GM12864 (cell line): ENCODE results near the gene DPF1.
"Not testable (repeated sequence)": the region's sequence is repeated elsewhere in the genome, so short reads cannot be mapped to it uniquely, and the experiment has no call there.

ENCODE experiments used
- DNase-seq: peaks from one replicate; pipeline ENCODE4 v3.0.0-alpha.2; 2011; ENCODE audit warnings: low read depth
- H3K4me3 ChIP-seq: 2 replicates; pipeline ENCODE4 v1.5.1; 2011; ENCODE audit warnings: mild to moderate bottlenecking, low read depth, low read length, control low read depth
- TF ChIP-seq, protein P1 (sequence below): IDR thresholded peaks from 2 replicates; pipeline ENCODE4 v1.5.1; 2011; ENCODE audit warnings: low read depth, mild to moderate bottlenecking, moderate library complexity, low read length, control low read depth, inconsistent platforms; ENCODE audit errors: missing control alignments

DPF1 gene

DNA sequence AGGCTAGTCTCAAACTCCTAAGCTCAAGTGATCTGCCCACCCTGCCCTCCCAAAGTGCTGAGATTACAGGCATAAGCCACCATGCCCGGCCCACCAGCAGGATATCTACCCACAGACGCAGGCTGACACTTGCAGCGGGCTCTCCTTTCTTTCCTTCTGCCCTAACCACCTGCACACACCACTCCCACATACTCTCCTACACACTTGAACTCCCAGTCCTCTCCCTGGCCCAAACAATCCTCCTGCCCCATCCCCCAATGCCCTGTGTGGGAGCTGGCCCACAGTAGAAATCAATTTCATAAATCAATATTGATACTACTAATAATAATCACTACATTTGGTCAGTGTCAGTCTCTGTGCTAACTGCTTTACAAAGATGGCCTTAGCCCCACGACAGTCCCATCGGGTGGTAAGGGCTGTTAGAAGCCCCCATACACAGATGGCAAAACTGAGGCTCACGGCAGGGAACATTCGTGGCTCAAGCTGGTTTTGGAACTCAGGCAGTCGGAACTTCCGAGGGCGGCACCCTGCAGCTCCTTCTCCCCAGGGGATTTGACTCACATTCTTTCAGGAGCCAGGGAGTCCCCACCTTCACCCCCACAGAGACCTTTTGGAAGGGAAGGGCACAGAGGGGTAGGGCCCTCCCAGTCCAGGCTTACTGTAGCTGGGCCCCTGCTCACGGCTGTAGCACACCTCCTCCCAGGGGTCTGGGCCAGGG is 3.4 kb upstream of the DPF1 start:
- H3K4me3 ChIP-seq, result no peak overlapping the region
- TF ChIP-seq, protein P1, sequence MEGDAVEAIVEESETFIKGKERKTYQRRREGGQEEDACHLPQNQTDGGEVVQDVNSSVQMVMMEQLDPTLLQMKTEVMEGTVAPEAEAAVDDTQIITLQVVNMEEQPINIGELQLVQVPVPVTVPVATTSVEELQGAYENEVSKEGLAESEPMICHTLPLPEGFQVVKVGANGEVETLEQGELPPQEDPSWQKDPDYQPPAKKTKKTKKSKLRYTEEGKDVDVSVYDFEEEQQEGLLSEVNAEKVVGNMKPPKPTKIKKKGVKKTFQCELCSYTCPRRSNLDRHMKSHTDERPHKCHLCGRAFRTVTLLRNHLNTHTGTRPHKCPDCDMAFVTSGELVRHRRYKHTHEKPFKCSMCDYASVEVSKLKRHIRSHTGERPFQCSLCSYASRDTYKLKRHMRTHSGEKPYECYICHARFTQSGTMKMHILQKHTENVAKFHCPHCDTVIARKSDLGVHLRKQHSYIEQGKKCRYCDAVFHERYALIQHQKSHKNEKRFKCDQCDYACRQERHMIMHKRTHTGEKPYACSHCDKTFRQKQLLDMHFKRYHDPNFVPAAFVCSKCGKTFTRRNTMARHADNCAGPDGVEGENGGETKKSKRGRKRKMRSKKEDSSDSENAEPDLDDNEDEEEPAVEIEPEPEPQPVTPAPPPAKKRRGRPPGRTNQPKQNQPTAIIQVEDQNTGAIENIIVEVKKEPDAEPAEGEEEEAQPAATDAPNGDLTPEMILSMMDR, result no peak
- no peak for DNase-seq

DNA sequence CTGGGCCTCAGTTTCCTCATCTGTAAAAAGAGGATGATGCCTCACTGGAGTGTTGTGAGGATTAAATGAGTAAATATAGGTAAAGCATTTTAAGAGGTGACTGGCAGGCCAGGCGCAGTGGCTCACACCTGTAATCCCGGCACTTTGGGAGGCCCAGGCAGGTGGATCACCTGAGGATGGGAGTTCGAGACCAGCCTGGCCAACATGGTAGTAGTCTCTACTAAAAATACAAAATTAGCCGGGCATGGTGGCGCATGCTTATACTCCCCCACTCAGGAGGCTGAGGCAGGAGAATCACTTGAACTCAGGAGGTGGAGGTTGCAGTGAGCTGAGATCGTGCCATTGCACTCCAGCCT is 819 bp upstream of the DPF1 start:
- not testable (repeated sequence) for H3K4me3 ChIP-seq, DNase-seq

DNA sequence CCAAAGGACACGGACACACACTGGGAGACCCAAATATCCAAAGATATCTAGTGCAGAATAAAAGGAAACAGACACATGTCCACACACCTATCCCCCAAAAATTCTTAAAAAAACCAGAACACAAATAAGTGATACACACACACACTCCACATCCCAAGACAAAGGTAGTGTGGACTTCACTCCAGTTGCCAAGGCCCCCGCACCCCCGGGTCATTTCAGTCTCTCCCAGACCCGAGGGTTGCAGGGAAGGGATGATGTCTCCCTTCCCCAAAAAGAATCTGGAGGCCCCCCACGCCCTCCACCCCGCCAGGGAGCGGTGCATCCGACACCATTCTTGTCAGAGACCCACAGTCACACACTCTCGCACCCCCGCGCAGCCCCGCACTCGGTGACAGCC is 407 bp downstream of the DPF1 start:
- H3K4me3 ChIP-seq, result peak overlapping the region; percentile 59
- TF ChIP-seq, protein P1, result no peak
- no peak for DNase-seq

DNA sequence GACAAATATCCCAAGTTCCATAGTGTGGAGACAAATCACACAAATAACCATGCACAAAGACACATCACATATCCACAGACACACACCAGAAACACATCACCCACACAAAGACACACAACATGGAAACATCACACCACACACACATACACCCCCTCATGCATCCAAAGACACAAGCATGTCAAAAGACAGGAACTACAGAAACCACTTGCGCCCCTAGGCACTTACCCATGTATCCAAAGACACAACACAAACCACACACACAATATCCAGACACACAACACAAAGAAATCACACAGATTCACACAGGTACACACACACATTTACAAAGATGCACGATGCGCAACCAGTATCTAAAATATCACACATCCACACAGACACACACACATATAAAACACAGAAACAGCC is 901 bp downstream of the DPF1 start:
- H3K4me3 ChIP-seq, result no peak overlapping the region
- TF ChIP-seq, protein P1, result no peak
- no peak for DNase-seq

DNA sequence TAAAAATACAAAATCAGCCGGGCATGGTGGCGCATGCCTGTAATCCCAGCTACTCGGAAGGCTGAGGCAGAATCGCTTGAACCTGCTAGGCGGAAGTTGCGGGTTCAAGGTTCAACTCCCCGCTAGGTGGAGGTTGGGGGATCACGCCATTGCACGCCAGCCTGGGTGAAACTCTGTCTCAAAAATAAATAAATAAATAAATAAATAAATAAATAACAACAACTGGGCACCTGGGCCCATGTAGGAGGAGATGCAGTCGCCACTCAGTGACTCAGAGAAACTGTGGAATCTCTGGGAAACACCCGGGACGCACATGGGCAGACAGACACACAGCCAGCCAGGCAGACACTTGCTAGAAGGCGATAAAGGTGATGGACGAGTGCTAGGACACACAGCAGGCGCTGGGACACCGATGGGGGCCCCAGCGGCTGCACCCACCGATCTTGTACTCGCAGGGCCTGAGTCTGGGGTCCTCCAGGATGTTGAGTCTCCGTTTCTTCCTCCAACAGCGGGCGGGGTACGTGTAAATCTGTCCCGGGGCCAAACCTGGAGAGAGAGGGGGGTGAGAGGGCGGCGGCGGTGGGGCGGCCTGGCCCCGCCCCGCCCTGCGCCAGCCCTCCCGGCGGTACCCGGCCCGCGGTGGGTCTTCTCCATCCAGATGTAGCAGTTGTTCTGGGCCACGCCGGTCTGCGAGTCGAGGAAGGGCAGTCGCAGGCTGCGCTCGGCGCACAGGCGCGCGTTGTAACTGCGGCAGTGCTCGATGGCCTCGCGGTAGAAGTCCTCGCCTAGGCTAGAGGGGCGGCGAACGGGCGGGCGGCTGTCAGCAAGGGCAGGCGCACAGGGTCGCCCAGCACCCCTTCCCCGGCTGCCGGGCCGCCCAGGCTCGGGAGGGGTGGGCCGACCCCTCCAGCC is 1.8 kb downstream of the DPF1 start:
- DNase-seq, result no peak
- no peak overlapping the region for H3K4me3 ChIP-seq
- TF ChIP-seq, protein P1, result no peak

DNA sequence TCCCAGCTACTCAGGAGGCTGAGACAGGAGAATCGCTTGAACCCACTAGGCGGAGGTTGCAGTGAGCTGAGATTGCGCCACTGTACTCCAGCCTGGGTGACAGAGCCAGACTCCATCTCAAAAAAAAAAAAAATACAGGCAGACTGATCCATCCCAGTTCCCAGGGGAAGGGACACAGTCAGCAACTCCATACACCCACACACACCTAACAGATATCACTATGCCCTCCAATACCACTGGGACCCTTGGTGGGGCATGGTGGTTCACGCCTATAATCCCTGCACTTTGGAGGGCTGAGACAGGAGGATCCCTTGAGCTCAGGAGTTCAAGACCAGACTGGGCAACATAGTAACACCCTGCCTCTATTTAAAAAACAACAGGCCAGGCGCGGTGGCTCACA is 2.6 kb downstream of the DPF1 start:
- TF ChIP-seq, protein P1, result no peak
- no peak for DNase-seq
- H3K4me3 ChIP-seq, result no peak overlapping the region

DNA sequence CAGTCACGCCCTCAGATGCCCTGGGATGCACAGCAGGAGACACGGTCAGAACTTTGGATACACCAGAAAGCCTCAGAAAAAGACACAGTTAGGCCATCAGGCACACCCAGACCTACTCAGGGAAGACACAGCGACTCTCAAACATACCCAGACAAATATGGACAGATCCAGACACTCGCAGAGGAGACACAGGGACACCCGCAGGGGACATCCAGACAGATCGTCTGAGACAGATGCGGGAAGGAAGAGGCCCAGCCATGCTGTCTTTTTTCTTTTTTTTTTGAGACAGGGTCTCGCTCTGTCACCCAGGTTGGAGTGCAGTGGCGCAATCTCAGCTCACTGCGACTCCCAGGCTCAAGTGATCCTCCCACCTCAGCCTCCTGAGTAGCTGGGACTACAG is 4.8 kb downstream of the DPF1 start:
- no peak overlapping the region for H3K4me3 ChIP-seq
- TF ChIP-seq, protein P1, result no peak
- no peak for DNase-seq
